Measurements from ENCODE around the gene SLCO2B1.

The SLCO2B1 gene

DNA sequence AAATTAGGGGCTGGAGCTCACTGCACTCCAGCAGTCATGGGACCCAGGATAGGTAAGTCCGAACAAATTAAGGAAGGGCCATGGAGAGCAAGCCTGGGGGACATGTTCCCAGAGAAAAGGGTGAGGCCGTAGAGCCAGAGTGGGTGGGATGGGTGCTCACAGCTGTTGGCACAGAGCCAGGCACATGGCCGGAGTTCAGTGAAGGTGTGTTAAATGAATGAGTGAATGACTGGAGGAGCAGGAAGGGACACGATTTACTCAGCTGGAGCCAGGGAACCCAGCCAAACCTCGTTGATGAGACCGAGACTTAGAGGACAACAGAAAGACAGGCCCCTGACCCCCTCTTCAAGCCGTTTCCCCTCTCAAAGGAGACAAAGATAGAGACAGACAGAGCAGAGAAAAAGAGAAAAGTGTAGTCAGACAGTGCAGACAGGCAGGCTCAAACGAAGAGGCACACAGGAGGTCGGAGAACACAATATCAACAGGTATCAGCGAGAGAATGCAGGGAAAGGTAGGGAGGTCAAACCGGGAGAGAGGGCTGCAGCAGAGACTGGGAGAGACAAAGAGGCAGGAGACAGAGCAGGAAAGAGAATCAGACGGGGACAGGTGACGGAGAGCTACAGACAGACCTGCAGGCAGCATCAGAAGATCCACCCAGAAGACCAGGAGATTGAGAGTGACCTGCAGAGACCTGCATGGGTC is 590 bp downstream of the SLCO2B1 start:
- H3K4me3 ChIP-seq (ENCODE audit: low read length), result no peak overlapping the region

DNA sequence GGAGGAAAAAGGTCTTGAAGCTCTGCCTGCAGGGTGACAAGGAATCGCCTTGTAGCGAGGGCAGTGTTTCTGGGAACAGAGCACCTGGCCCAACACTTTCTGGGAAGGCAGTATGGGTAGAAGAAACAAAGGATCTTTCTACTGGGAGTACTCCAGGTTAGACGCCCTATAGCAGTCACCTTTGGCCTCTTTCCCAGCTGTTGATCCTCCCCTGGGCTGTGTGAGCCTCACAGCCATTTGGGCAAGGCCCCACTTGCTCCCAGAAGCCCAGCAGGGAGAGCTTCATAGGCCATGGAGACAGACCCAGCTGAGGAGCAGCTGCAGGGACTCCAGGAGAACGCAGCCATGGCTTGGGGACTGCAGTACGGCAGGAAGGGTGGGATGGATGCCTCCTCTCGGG is 1.2 kb downstream of the SLCO2B1 start:
- no peak for TF ChIP-seq ZNF274 (IDR thresholded peaks at IDR 0.05; ENCODE audit: low read depth, low read length)
- H3K4me3 ChIP-seq (ENCODE audit: low read length), result no peak overlapping the region

More for the DNA sequence above, 590 bp downstream of the SLCO2B1 start:
- TF ChIP-seq ZNF274 (IDR thresholded peaks at IDR 0.05; ENCODE audit: low read depth, low read length), result no peak

DNA sequence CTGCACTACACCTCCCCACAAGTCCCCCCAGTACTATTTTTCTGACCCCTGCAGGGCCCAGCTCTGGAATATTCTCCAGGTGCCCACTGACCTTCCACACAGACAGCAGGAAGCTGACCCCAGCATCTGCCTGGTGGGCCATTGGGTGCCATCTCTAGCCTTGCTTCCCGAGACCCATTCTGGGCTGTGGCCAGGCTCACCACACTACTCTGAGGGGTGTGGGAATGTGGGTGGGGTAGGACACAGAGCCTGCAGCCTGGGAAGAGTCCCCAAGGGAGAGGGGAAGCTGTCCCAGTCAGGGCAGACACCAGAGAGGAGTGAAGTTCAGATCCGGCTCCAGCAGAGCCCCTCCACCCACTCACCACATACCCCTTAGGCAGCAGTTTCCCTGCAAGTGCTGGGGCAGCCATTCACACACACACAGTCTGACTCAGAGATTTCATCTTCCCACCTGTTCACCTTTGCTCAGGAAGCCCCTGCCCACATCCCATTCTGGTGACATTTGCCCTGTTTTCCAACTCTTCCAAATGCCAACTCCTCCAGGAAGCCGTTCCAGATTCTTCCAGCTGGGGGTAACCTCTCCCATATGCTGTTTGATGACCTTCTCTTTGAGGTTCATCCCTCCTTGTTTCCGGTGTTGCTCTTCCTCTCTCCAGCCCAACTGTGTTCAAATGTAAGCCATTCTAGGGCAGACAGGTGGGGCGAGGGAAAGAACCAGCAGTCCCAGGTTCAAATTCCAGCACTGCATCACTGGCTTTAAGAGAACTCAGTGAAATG is 1.9 kb downstream of the SLCO2B1 start:
- no peak for TF ChIP-seq ZNF274 (IDR thresholded peaks at IDR 0.05; ENCODE audit: low read depth, low read length)
- no peak overlapping the region for H3K4me3 ChIP-seq (ENCODE audit: low read length)

DNA sequence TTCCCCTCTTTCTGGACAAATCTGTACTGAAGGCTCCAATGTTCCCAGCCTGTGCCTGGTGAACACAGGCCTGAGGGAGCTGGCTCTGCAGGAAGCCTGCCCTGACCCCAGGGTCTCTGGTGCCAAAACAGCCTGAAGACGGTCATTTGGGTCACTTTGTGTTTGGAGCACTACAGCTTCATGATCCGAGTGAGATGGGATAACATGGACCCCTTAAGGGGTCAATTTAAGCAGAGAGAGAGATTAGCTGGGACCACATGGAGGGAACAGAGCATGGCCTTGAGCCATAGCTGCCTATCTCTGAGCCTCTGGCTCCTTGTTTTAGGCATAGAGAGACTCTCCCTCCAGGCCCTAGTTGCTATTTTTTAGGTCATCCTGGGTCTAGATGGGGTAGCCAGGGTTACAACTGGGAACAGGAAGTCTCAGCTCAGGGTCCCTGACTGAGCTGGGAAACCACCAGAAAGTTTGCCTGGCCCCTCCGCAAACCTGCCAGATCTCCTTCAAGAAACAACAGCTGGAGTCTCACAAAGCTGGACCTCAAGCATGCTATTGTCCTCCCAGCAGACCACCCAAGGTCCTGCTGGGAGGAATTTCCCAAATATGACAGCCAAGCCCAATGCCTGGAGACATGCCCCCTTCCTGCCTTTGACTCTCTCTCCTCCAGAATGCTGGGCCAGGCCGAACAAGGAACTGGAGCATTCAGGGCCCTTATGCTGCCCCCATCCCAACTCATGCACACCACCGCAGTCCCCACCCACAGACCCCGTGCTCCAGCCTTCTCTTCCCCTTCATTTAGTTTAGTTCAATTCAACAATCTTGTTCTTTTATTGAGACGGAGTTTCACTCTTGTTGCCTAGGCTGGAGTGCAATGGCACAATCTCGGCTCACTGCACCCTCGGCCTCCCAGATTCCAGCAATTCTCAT is 4.0 kb downstream of the SLCO2B1 start:
- no peak overlapping the region for H3K4me3 ChIP-seq (ENCODE audit: low read length)
- no peak for TF ChIP-seq ZNF274 (IDR thresholded peaks at IDR 0.05; ENCODE audit: low read depth, low read length)

DNA sequence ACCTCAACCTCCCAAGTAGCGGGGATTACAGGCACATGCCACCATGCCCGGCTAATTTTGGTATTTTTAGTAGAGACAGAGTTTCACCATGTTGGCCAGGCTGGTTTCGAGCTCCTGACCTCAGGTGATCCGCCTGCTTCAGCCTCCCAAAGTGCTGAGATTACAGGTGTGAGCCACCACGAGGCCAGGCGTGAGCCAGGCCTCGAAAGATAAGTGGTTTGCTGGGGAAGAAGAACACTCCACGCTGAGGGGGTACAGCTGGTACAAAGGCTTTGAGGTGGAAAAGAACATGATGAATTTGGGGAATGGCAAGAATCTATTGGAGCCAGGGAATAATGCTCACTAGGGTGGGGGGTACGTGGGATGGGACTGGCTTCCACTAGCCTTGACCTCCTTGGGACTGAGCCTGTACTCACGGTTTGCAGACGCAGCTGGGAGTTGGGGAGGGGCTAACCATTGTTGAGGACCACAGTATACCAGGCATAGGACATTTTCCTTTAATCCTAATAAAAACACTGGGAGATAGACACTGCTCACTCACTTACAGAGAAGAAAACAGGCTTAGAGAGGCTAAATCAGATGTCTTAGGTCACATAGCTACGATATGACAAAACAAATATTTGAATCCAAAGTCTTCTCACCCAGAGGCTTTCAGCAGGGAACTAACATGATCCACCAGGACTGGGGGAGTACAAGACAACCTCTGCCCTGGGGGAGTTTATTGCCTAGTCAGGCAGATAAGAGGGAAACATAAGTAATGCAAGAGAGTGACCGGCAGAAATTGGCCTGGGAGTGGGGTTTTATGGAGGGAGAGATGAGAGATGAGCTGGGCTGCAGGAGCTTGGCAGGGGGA is 4.9 kb downstream of the SLCO2B1 start:
- no peak overlapping the region for H3K4me3 ChIP-seq (ENCODE audit: low read length)
- TF ChIP-seq ZNF274 (IDR thresholded peaks at IDR 0.05; ENCODE audit: low read depth, low read length), result no peak

DNA sequence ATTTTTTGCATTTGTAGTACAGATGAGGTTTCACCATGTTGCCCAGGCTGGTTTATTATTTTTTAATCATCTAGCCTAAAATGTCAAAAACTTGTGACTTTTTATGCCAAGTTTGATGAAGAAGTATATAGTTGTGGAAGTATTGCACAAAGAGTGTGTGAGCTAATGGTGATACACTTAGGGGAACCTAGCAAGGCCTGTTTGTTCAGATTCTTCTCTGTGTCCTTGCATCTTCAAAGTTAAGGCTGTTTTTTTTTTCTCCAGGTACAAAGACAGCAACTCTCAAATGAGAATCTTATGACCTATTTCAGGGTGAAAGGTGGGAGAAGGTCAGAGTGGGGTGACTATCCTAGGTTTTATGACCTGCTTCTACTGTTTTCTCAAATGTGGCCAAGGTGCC is 7.3 kb downstream of the SLCO2B1 start:
- H3K4me3 ChIP-seq (ENCODE audit: low read length), result no peak overlapping the region
- no peak for TF ChIP-seq ZNF274 (IDR thresholded peaks at IDR 0.05; ENCODE audit: low read depth, low read length)

DNA sequence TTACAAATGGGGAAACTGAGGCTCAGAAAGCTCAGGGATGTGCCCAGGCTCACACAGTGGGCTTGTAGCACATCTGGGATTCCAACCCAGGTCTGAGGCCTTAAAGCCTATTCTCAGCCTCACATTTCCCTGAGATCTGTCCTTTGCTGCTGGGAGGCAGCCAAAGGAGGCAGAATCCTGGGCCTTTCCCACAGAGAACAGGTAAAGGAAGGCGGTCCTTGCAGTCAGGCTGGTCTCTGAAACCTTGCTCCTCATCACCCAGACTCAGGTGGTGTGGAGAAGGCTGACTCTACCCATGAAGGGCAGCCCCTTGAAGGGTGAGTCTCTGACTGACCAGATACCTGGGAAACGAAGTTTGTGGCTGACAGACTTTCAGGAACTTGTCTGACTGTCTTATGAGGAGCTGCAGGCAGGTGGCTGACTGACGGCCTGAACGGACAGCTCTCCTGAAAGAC is 7.8 kb downstream of the SLCO2B1 start:
- no peak overlapping the region for H3K4me3 ChIP-seq (ENCODE audit: low read length)
- no peak for TF ChIP-seq ZNF274 (IDR thresholded peaks at IDR 0.05; ENCODE audit: low read depth, low read length)

DNA sequence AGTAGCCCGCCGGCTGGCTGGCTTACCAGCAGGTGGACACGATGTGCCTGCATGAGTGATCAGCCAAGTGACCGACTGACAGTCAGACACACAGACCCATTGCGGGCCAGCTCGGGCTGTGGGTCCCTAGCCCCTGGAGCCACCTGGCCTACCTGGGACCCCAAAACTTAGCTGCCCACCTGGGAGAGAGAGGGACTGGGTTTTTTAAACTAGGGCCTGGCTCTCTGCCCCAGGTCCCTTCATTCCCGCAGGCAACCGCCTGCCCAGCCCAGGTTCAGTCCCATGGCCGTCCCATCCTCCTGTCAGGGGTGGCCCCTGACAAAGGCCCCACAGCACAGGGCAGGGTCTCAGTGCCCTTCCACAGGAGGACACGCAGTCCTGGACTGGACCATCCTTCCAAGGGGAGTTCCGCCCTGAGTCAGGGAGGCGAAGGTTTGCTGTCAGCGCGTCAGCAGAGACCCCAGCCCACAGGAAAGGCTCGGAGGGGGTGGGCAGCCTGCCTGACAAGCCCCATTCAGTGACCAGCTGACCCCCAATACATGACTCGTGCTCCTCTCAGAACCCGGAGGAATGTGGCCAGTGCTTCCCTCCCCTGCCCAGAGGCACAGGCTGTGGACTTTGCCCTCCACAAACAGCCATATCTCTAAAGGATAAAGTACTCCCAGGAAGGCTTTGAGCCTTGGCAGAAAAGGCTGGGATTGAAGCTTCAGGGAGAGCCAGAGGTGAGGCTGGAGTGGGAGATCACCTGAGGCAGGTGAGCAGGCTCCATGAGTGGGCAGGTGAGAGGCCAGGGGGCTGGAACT is 8.4 kb downstream of the SLCO2B1 start:
- H3K4me3 ChIP-seq (ENCODE audit: low read length), result no peak overlapping the region

DNA sequence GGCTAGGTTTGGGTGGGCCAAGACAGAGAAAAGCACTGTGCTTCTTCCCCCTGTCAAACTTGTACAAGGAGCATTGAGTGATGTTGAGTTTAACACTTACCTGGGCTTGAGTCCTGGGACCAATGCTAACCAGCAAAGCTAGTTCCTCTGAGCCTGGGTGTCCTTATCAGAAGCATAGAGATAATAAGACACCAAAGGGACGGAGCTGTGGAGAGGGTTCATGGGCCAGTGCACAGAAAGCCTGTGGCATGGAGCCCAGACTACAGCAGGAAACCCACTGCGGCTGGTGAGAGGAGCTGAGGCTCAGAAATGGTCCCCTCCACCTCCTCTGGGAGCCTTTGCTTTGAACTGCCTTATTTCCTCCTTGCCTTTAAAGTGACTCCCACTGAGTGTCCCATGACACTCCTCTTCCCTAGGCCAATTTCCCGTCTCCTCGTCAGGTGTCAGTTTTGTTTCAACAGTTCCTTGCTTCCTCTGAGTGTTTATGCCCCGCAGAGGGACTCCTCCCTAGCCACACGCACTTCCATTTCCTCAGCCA is 9.4 kb downstream of the SLCO2B1 start:
- no peak for TF ChIP-seq ZNF274 (IDR thresholded peaks at IDR 0.05; ENCODE audit: low read depth, low read length)
- H3K4me3 ChIP-seq (ENCODE audit: low read length), result no peak overlapping the region

More for the DNA sequence above, 8.4 kb downstream of the SLCO2B1 start:
- TF ChIP-seq ZNF274 (IDR thresholded peaks at IDR 0.05; ENCODE audit: low read depth, low read length), result no peak

DNA sequence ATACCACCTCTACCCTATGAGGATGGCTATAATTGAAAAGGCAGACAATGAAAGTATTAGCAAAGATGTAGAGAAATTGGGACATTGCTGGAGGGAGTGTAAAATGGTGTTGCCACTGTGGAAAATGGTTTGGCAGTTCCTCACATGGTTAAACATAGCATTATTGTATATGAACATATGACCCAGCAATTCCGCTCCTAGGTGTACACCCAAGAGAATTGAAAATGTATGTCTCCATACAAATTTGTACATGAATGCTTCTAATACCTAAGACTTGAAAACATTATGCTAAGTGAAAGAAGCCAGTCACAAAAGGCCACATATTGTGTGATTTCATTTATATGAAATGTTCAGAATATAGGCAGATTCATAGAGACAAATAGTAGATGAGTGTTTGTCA is 10.0 kb downstream of the SLCO2B1 start:
- TF ChIP-seq ZNF274 (IDR thresholded peaks at IDR 0.05; ENCODE audit: low read depth, low read length), result no peak

DNA sequence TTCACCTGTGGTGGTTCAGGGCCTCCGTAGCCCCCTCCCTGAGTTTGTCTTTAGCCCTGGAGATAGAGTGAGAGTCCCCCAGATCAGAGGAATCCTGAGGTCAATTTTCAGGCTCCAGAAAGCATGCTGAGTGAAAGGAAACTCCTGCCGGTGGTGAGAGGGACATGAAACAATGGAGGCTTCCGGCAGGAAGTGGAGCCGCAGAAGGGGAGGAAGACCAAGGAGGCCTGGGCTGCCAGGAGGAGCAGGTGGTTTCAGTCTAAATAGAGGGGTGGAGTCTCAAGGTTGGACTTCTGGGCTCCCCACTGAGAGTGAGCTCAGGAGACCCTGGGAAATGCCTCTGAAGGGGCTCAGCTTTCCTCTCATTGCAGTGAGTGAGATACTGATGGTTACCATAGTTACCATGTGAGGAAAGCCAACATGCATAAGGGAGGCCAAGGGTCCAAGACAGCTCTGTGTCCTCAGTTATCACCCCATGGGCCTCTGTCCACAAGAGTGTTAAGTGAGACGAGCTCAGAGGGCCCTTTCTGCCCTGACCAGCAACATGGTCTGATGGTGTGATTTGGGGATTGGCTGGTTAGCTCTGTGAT is 10.7 kb downstream of the SLCO2B1 start:
- TF ChIP-seq ZNF274 (IDR thresholded peaks at IDR 0.05; ENCODE audit: low read depth, low read length), result no peak
- no peak overlapping the region for H3K4me3 ChIP-seq (ENCODE audit: low read length)

More for the DNA sequence above, 10.0 kb downstream of the SLCO2B1 start:
- no peak overlapping the region for H3K4me3 ChIP-seq (ENCODE audit: low read length)

DNA sequence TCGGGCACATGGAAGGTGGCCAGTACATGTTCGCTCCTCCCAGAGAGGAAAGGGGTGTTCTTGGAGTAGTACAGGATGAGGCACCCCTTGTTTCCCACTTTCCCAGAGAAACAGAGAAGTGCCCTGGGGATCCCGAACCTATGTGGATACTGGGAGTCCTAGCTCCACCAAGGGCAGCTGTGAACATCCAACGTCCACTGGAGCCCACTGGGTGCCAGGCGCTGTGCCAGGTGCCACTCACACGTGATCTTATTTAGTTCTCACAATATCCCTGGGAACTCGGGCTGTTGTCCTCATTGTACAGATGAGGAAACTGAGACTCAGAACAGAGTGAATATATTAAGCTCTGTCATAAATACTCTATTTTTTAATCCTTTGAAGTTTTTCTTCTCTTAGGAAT is 12.0 kb downstream of the SLCO2B1 start:
- H3K4me3 ChIP-seq (ENCODE audit: low read length), result no peak overlapping the region
- no peak for TF ChIP-seq ZNF274 (IDR thresholded peaks at IDR 0.05; ENCODE audit: low read depth, low read length)
